Amniotic stem cell (primary cell): ENCODE measurements around the gene AREG.

Source experiments
- DNase-seq: peaks from one replicate; lab custom pipeline; 2025; lab: John Stamatoyannopoulos, UW

AREG gene

DNA sequence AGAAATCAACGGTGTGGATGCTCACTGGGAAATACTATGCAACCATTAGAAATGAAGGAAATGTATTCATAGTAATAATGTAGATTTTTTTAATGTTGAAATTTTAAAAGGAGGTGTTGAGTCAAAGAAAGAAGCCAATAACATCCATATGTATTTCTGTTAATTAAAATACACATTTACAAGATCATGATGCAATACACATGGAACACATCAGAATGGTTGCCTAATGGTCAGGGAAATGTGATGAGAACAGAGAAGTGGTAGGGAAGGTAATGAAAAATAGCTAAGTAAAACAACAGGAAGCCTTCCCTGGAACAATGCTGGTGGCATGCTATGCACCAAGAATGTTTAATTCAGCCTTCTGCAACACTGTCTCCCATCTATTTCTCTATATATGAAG is 18.2 kb downstream of the AREG start:
- DNase-seq = no peak

GRCh38 chr4:74464291-74464690 is 19.4 kb downstream of the AREG start:
- DNase-seq = no peak

DNA sequence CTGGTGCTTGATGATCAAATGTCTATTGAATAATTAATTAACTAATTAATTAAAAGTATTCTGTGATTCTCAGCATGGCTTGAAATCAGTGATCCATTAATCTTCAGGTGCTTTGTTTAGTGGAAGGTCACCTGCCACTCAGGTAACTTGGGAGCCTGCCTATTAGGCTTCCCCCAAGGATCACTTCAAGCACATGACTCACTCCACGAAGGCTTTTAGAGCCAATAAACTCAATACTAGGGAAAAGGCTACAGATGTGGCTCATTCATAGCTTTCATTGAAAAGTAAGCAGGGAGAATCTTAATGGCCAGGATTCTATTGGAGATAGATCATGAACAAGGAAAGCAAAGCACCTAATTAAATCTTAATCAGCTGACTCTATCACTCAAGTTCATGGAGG is 21.3 kb downstream of the AREG start:
- DNase-seq = no peak

- no peak for DNase-seq
These were observed 26.3 kb downstream of the AREG start for GRCh38 chr4:74471264-74471663.

- peak; percentile 23 for DNase-seq
These were observed 28.3 kb downstream of the AREG start for GRCh38 chr4:74473155-74473811.

DNA sequence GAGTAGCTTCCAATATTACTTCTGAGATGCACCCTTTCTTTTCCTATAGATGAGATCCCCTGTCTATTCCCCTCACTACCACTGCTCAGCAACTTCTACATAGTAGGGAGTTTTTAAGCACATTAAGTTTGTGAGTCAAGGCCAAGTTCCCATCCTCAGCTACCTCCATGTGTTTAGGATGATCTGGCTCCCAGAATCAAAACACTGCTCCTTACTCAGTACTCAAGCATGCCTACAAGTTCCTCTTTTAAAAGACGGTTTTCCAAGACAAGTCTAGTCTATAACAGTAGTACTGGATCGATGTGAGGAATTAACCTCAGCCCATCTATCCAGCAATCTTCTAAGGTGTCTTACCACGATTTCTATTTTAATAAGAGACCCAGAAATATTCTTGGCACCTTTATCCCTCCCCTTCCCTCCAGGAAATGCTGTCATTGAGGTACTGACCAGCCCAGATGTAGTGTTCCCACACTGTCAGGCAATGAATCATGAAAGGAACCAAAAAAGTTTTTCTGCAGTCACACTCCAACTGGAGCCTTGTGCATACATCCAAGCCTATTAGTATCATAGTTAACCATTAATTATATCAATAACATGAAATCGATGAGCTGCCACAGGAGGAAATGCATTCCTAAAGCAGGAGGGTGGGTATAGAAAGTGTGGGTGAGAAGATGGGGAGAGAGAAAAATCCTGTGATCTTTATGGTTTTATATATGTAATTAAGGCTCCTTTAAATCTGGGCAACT is 29.6 kb downstream of the AREG start:
- DNase-seq = no peak

- DNase-seq = no peak
These were observed 30.3 kb downstream of the AREG start for GRCh38 chr4:74475091-74475800.

DNA sequence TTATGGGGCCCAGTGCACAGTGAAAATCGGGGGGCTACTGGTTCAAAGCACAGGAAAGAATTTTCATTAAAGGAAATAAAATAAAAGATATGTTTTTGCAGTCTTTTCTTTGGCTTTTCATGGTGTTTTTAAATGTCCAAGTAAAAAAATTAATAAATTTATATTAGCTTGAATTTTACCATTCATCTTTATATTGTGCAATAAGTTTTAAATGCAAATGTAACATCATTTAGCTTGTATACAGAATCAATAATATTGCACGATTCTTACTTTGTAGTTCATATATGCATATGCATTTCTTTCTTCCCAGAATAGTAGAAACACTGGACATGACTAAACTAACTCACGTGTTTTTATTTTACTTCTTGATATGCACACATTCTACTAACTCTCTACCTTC is 31.0 kb downstream of the AREG start:
- DNase-seq = no peak

- no peak for DNase-seq
These were observed 34.1 kb downstream of the AREG start for GRCh38 chr4:74479009-74479408.

DNA sequence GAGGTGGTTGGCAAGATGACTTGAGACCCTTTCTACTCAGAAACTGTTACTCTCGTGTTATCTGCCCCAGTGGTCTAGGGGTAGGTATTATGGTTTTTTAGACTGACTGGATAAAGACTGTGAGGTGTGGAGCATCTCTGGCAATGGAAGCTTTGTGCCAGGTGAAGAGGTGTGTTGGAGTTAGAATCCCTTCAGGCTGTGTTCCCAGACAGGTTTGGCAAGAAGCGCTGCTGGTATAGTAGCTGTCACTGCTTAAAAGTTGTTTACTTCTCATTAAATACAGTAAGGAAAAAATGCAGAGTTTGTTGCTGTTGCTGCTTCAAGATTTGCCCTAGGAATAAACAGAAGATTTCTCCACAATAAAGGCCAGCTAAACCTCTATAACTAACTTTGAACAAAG is 35.3 kb downstream of the AREG start:
- DNase-seq = no peak

DNA sequence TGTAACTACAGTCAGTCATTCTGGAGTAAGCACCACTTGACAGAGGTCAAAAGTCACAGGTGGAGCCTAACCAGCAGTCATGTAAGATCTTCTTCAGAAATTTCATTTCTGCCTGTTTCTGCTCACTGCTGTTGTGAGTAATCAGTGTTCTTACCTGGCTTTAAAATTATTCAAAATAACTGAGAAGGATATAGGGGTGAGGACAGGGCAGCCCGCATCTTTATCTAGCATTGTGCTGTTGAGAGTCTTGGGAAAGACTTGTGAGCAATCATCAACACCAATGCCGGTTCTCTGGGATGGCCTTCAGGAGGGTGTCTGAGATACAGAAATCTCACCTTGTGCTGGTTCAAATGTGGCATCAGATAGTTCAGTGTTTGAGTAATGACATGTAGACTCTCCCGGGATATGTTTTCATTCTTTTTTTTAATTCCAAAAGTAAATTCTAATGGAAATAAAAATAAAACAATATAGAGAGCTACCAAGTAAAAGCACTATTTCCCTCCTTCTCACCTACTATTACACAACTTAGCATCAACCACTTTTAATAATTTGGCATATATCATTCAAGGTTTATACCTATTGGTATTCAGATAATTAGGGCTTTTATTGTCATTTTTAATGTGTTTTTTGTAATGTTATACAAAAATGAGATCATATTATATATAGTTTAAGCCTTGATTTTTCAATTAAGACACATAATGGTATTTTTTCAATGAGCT is 37.1 kb downstream of the AREG start:
- DNase-seq = no peak

GRCh38 chr4:74483226-74483911 is 38.4 kb downstream of the AREG start:
- DNase-seq = no peak

DNA sequence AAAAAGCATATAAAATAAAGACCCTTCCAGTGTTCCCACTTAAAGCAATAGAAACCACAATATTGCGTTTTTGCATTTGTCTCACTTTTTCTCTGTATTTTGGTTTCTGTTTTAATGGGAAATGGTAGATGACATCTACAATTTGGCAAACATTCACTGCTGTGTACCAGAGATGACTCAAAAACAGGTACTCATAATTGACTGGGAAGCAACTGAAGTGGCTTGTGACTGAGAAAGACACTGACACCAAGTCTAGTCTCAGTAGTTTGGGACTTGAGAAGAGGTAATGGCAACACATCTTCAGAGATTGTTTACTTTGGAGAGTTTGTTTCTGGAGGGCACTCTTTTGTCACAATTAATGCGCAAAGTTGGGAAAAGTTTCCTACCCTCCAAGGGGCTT is 42.0 kb downstream of the AREG start:
- DNase-seq = no peak

DNA sequence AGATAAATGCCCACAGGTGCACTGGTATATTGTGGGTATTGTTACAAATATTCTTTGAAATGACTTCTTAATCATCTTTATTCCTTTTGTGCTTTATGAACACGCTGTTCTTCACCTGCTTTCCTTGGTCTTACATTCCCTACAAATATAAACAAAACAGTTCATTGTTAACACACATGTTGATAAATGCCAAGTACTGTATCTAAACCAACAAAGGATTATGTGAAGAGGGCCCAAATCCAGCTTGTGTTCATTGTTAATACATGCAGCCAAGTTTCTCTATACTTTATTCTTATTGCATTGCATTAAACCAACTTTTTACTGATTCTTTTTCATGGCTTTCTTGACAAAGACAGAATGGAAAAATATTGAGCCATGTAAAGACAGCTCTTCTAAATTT is 42.8 kb downstream of the AREG start:
- DNase-seq = no peak

DNA sequence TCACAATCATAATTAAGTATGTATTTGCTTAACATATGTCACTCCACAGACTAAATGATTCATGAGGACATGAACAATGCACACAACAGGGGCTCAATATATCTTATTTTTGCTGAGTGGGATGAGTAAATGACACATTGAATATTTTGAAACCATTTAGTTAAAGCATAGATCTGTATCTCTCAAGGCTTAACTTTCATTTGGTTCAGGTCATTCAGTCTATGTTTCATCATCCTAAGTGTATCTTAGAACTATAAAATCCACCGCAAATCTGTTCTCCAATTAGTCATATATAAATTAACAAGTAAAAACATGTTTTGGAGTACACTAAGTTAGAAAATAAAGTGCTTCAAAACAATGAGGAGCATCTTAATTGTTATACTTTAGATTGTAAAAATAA is 45.8 kb downstream of the AREG start:
- DNase-seq = no peak

DNA sequence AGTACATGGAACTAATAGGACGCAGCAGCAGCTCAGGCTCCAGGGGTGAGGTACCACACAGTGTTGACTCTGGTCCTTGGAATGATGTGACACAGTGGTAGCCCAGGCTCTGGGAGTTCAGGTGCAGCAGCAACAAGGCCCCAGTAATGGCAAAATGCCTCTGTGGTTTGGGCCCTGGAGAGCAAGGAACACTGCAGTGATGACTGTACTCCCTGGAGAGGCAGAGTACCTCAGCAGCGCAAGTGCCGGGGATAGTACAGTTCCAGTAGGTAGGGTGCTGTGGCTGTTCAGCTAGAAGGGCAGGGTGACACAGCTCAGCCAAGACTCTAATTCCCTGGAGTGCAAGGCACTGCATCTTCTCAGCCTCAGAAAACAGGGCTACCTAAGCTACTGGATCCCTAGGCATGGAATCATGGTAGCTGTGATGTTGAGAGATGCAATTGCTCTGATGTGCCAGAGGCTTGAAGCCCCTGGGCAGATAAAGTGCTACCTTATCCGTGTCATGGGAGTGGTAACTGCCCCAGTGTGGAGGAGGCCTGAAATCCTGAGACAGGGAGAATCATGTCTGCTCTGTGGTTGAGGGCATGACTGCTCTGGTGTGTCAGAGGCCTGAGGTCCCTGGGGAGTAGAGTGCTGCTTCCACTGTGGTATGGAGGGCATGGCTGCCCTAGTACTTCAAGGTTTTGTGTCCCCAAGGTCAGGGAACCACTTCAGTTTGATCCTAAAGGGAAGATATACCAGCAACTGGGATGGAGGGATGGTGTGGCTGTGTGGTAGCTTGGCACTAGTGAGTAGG is 55.2 kb downstream of the AREG start:
- no peak for DNase-seq

- peak; percentile 33 for DNase-seq
These were observed 56.6 kb downstream of the AREG start for GRCh38 chr4:74501579-74501978.

DNA sequence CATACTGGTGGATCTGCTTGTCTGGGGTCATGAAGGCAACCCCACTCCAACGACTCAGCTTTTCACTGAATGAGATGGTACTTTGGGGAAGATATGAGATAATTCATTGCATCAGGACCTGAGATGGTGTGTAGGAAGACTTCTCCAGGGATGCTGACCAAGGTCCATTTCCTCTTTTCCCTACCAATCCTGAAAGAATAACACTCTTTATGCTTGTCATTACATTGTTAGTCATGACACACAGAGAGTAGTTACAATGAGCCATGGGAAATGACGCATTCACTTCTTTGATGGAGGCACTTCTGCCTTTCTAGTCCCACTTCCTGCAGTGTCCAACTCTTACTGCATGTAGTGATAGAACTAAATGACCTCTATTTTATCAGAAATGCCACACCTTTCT is 58.6 kb downstream of the AREG start:
- DNase-seq = no peak

GRCh38 chr4:74504212-74504611 is 59.3 kb downstream of the AREG start:
- DNase-seq = no peak
